HG03521 (cell line): ENCODE data around the gene ALX3.
"Not testable (repeated sequence)": the region's sequence is repeated elsewhere in the genome, so short reads cannot be mapped to it uniquely, and the experiment has no call there.

Source experiments
- ATAC-seq: cut with Tn5 transposase; IDR thresholded peaks from one replicate; pipeline ENCODE4 v1.9.1; 2021; ENCODE audit warnings: mild to moderate bottlenecking, moderate library complexity; ENCODE audit not compliant: unreplicated experiment

Gene ALX3

GRCh38 chr1:110048923-110049601, 21.4 kb downstream of the ALX3 start:
- no peak for ATAC-seq

- ATAC-seq: no peak
Observed at GRCh38 chr1:110048240-110048639, 22.2 kb downstream of the ALX3 start.

GRCh38 chr1:110047463-110047862, 23.0 kb downstream of the ALX3 start:
- no peak for ATAC-seq

GRCh38 chr1:110043016-110043415, 27.5 kb downstream of the ALX3 start:
- no peak for ATAC-seq

GRCh38 chr1:110040548-110040947, 29.9 kb downstream of the ALX3 start:
- ATAC-seq: no peak

- no peak for ATAC-seq
Observed at GRCh38 chr1:110039641-110040040, 30.8 kb downstream of the ALX3 start.

- ATAC-seq: no peak
Observed at GRCh38 chr1:110038271-110038670, 32.2 kb downstream of the ALX3 start.

- no peak for ATAC-seq
Observed at GRCh38 chr1:110035236-110035752, 35.2 kb downstream of the ALX3 start.

GRCh38 chr1:110034451-110035235, 35.8 kb downstream of the ALX3 start, which contains the start of gene STRIP1:
Gene STRIP1, plus strand, starts transcription at chr1:110034624. Its CDS starts 14 bp downstream, at chr1:110034638.
- peak; percentile 82 for ATAC-seq

- ATAC-seq: no peak
Observed at GRCh38 chr1:110034040-110034450, 36.4 kb downstream of the ALX3 start.

- ATAC-seq: no peak
Observed at GRCh38 chr1:110033421-110033820, 37.1 kb downstream of the ALX3 start.

- ATAC-seq: no peak
Observed at GRCh38 chr1:110032327-110032726, 38.1 kb downstream of the ALX3 start.

GRCh38 chr1:110030687-110031086, 39.8 kb downstream of the ALX3 start:
- ATAC-seq: not testable (repeated sequence)

GRCh38 chr1:110024613-110025012, 45.9 kb downstream of the ALX3 start:
- no peak for ATAC-seq

GRCh38 chr1:110021285-110021684, 49.2 kb downstream of the ALX3 start:
- no peak for ATAC-seq

GRCh38 chr1:110019770-110020169, 50.7 kb downstream of the ALX3 start:
- ATAC-seq: no peak

GRCh38 chr1:110018396-110018795, 52.1 kb downstream of the ALX3 start:
- ATAC-seq: no peak

- no peak for ATAC-seq
Observed at GRCh38 chr1:110017792-110018191, 52.7 kb downstream of the ALX3 start.

- ATAC-seq: peak; percentile 69
Observed at GRCh38 chr1:110012100-110012780, 58.2 kb downstream of the ALX3 start.

GRCh38 chr1:110011527-110012041, 58.9 kb downstream of the ALX3 start:
- peak; percentile 92 for ATAC-seq
